WTC11 (cell line): ENCODE measurements around the gene POLD3. TPM values are rescaled to one million over a fixed set of nuclear protein-coding genes. Genes with fewer than 3 reads are reported as not detected.

Source experiments
- ATAC-seq: fragments of 200-7000 bp; cut with Tn5 transposase; 2 replicates; pipeline ENCODE4 v1.10.0; 2021; ENCODE audit warnings: mild to moderate bottlenecking, moderate library complexity
- CTCF ChIA-PET: fragments of 300-600 bp; sonication (Branson Sonifier 250); formaldehyde crosslinking; loops from one replicate; lab custom pipeline; 2021; ENCODE audit warnings: antibody characterized with exemption; lab: Charles Lee
- POLR2A ChIA-PET: fragments of 350-600 bp; sonication (Branson Sonifier 250); formaldehyde crosslinking; loops from one replicate; lab custom pipeline; 2021; ENCODE audit warnings: antibody characterized with exemption; lab: Charles Lee
- DNase-seq: peaks from one replicate; pipeline ENCODE4 v3.0.0; 2021; ENCODE audit warnings: low spot score
- H3K27ac Mint-ChIP-seq: 2 replicates; pipeline ENCODE4 v1.8.0; 2021; ENCODE audit warnings: mixed read lengths
- H3K27me3 Mint-ChIP-seq: 2 replicates; pipeline ENCODE4 v1.8.0; 2021; ENCODE audit warnings: low read depth, mild to moderate bottlenecking, moderate library complexity, mixed read lengths
- H3K36me3 Mint-ChIP-seq: 2 replicates; pipeline ENCODE4 v1.8.0; 2021; ENCODE audit warnings: mixed read lengths
- H3K4me1 Mint-ChIP-seq: 2 replicates; pipeline ENCODE4 v1.8.0; 2022; ENCODE audit warnings: mixed read lengths
- H3K4me3 Mint-ChIP-seq: 2 replicates; pipeline ENCODE4 v1.8.0; 2021; ENCODE audit warnings: mild to moderate bottlenecking, moderate library complexity, mixed read lengths
- H3K9me3 Mint-ChIP-seq: 2 replicates; pipeline ENCODE4 v1.8.0; 2021; ENCODE audit warnings: mixed read lengths
- ELF4 ChIP-seq: sonication (generic); formaldehyde crosslinking; IDR thresholded peaks from 2 replicates; pipeline ENCODE4 v1.8.1; 2022; ENCODE audit warnings: low read depth, mild to moderate bottlenecking, moderate library complexity, missing genetic modification reagents
- ESRRA ChIP-seq: sonication (generic); formaldehyde crosslinking; IDR thresholded peaks from 2 replicates; pipeline ENCODE4 v1.8.1; 2022; ENCODE audit warnings: mild to moderate bottlenecking, missing genetic modification reagents, borderline replicate concordance
- FOXJ3 ChIP-seq: sonication (generic); formaldehyde crosslinking; IDR thresholded peaks from 2 replicates; pipeline ENCODE4 v1.9.0; 2021; ENCODE audit warnings: missing genetic modification reagents, mild to moderate bottlenecking, borderline replicate concordance
- IRF2 ChIP-seq: sonication (generic); formaldehyde crosslinking; IDR thresholded peaks from 2 replicates; pipeline ENCODE4 v1.8.0; 2022; ENCODE audit warnings: low read depth, missing genetic modification reagents, borderline replicate concordance
- NR1H2 ChIP-seq: sonication (generic); formaldehyde crosslinking; IDR thresholded peaks from 2 replicates; pipeline ENCODE4 v1.9.0; 2021; ENCODE audit warnings: mild to moderate bottlenecking, moderate library complexity, missing genetic modification reagents
- OVOL2 ChIP-seq: fragments of 250-450 bp; sonication (Bioruptor Pico); IDR thresholded peaks from 2 replicates; pipeline ENCODE4 v1.9.0; 2021; ENCODE audit warnings: mild to moderate bottlenecking, borderline replicate concordance
- PRRX2 ChIP-seq: fragments of 250-450 bp; sonication (Bioruptor Pico); IDR thresholded peaks from 2 replicates; pipeline ENCODE4 v1.8.0; 2021; ENCODE audit warnings: mild to moderate bottlenecking
- RELA ChIP-seq: sonication (generic); formaldehyde crosslinking; IDR thresholded peaks from 2 replicates; pipeline ENCODE4 v1.8.1; 2022; ENCODE audit warnings: missing genetic modification reagents, mild to moderate bottlenecking, borderline replicate concordance
- SOX15 ChIP-seq: fragments of 250-450 bp; sonication (Bioruptor Pico); IDR thresholded peaks from 2 replicates; pipeline ENCODE4 v1.9.0; 2021; ENCODE audit warnings: mild to moderate bottlenecking
- ZNF219 ChIP-seq: sonication (generic); formaldehyde crosslinking; IDR thresholded peaks from 2 replicates; pipeline ENCODE4 v1.8.0; 2023; ENCODE audit warnings: missing genetic modification reagents, mild to moderate bottlenecking, borderline replicate concordance
- total RNA-seq: library from RNA; stranded (reverse); gene quantifications from 3 replicates; pipeline ENCODE4 v1.2.3, GENCODE V29; 2021
- TF ChIP-seq, protein P1 (sequence below): sonication (generic); formaldehyde crosslinking; IDR thresholded peaks from 2 replicates; pipeline ENCODE4 v1.8.1; 2022; ENCODE audit warnings: mild to moderate bottlenecking, moderate library complexity, missing genetic modification reagents
- TF ChIP-seq, protein P2 (sequence below): sonication (generic); formaldehyde crosslinking; IDR thresholded peaks from 2 replicates; pipeline ENCODE4 v1.8.1; 2023; ENCODE audit warnings: mild to moderate bottlenecking, missing genetic modification reagents, borderline replicate concordance
- TF ChIP-seq, protein P3 (sequence below): sonication (generic); formaldehyde crosslinking; IDR thresholded peaks from 2 replicates; pipeline ENCODE4 v1.8.1; 2022; ENCODE audit warnings: mild to moderate bottlenecking, missing genetic modification reagents, moderate library complexity, borderline replicate concordance
- TF ChIP-seq, protein P4 (sequence below): sonication (generic); formaldehyde crosslinking; IDR thresholded peaks from 2 replicates; pipeline ENCODE4 v1.8.1; 2022; ENCODE audit warnings: low read depth, mild to moderate bottlenecking, moderate library complexity, missing genetic modification reagents, borderline replicate concordance
- TF ChIP-seq, protein P5 (sequence below): sonication (generic); formaldehyde crosslinking; IDR thresholded peaks from 2 replicates; pipeline ENCODE4 v1.8.0; 2023; ENCODE audit warnings: missing genetic modification reagents, mild to moderate bottlenecking, borderline replicate concordance

POLD3 gene
- total RNA-seq, 1 experiment from 2014 or later, result 24.1 TPM

DNA sequence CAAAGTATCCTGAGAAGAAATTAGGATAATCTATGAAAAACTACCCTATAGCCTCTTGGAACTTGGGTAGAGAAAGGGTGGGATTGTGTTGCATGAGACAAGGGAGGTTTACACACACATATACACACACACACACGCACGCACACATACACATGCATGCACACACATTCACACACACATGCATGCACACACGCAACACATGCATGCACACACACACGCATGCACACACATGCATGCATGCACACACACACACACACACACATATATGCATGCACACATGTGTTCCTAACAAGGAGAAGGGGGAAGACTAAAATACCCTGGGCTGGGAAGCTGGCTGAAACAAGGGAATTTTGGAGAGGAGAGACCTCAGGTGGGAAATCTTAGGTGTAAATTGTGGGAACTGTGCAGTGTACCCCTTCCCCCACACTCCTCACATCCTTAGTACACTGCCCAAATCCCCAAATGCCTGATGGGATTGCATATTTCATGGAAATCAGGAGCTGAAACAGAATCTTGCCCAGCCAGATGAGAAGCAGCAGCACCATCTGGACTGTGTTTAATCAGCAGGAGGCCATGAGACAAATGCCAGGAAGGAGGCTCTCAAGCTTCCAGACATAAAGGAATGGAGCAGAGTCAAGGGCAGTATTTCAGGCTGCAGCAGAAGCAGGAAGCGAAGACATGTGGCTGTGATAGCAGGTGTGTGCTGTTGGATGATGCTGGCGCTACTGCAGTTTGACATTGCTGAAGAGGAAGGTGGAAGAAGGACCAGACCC is 14.6 kb upstream of the POLD3 start:
- H3K27ac Mint-ChIP-seq, result no peak overlapping the region
- POLR2A ChIA-PET, result no interaction called here

DNA sequence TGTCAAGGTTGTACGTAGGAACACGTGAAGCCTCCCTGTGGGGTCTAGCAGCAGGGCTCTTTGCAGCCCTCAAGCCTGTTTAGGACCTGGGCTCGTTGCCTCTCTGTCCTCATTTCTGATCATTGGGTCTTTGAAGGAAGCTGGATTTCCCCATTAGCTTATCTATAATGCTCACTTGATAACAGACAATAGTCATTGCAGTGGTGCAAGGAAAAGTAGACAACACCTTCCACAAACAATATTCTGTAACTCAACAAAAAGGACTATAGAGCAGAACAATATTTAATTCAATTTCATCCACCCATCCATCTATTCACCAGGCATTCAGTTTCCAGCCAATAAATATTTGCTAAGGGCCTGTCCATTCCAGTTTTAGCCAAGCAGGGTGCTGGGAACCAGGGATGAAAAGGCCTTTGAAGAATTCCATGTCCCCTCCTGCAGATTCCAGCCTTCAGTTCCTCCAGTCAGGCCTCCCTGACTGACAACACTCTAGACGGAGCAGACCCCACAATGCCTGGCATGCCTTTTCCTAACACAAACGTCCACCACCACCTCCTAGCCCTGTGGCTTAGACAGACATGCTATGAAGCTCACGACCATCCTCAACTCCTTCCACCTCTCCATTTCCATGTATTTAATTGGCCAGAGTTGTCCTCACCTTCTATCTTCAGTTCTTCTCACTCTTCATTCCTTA is 12.7 kb upstream of the POLD3 start:
- POLR2A ChIA-PET, result interaction anchor here (0.7 kb wide), 1 partner anchor 130 kb away, joined by 3 read pairs; no protein-coding TSS in a partner anchor
- Mint-ChIP-seq H3K27me3 (no peaks in the 10 kb centered on the region), H3K27ac (no peak overlapping the region), H3K36me3 (no peaks in the 10 kb centered on the region), H3K4me1 (peaks cover 7% of the 10 kb centered on the region), H3K9me3 (no peaks in the 10 kb centered on the region), H3K4me3 (no peak overlapping the region)
- no peak for ATAC-seq
- CTCF ChIA-PET, result no interaction called here
- no peak for DNase-seq
- TF ChIP-seq OVOL2 (CRISPR knock-in tag) (no peak), IRF2 (CRISPR knock-in tag) (no peak), ELF4 (no peak), ZNF219 (CRISPR knock-in tag) (no peak), NR1H2 (no peak), SOX15 (CRISPR knock-in tag) (no peak), PRRX2 (CRISPR knock-in tag) (no peak), RELA (CRISPR knock-in tag) (no peak), FOXJ3 (CRISPR knock-in tag) (no peak)
- TF ChIP-seq, protein P1, sequence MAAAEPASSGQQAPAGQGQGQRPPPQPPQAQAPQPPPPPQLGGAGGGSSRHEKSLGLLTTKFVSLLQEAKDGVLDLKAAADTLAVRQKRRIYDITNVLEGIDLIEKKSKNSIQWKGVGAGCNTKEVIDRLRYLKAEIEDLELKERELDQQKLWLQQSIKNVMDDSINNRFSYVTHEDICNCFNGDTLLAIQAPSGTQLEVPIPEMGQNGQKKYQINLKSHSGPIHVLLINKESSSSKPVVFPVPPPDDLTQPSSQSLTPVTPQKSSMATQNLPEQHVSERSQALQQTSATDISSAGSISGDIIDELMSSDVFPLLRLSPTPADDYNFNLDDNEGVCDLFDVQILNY (CRISPR knock-in tag), result no peak
- TF ChIP-seq, protein P2, sequence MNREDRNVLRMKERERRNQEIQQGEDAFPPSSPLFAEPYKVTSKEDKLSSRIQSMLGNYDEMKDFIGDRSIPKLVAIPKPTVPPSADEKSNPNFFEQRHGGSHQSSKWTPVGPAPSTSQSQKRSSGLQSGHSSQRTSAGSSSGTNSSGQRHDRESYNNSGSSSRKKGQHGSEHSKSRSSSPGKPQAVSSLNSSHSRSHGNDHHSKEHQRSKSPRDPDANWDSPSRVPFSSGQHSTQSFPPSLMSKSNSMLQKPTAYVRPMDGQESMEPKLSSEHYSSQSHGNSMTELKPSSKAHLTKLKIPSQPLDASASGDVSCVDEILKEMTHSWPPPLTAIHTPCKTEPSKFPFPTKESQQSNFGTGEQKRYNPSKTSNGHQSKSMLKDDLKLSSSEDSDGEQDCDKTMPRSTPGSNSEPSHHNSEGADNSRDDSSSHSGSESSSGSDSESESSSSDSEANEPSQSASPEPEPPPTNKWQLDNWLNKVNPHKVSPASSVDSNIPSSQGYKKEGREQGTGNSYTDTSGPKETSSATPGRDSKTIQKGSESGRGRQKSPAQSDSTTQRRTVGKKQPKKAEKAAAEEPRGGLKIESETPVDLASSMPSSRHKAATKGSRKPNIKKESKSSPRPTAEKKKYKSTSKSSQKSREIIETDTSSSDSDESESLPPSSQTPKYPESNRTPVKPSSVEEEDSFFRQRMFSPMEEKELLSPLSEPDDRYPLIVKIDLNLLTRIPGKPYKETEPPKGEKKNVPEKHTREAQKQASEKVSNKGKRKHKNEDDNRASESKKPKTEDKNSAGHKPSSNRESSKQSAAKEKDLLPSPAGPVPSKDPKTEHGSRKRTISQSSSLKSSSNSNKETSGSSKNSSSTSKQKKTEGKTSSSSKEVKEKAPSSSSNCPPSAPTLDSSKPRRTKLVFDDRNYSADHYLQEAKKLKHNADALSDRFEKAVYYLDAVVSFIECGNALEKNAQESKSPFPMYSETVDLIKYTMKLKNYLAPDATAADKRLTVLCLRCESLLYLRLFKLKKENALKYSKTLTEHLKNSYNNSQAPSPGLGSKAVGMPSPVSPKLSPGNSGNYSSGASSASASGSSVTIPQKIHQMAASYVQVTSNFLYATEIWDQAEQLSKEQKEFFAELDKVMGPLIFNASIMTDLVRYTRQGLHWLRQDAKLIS (CRISPR knock-in tag), result no peak
- TF ChIP-seq, protein P3, sequence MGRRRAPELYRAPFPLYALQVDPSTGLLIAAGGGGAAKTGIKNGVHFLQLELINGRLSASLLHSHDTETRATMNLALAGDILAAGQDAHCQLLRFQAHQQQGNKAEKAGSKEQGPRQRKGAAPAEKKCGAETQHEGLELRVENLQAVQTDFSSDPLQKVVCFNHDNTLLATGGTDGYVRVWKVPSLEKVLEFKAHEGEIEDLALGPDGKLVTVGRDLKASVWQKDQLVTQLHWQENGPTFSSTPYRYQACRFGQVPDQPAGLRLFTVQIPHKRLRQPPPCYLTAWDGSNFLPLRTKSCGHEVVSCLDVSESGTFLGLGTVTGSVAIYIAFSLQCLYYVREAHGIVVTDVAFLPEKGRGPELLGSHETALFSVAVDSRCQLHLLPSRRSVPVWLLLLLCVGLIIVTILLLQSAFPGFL (CRISPR knock-in tag), result no peak
- TF ChIP-seq, protein P4, sequence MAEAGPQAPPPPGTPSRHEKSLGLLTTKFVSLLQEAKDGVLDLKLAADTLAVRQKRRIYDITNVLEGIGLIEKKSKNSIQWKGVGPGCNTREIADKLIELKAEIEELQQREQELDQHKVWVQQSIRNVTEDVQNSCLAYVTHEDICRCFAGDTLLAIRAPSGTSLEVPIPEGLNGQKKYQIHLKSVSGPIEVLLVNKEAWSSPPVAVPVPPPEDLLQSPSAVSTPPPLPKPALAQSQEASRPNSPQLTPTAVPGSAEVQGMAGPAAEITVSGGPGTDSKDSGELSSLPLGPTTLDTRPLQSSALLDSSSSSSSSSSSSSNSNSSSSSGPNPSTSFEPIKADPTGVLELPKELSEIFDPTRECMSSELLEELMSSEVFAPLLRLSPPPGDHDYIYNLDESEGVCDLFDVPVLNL (CRISPR knock-in tag), result no peak

More for the DNA sequence above, 14.6 kb upstream of the POLD3 start:
- no peaks in the 10 kb centered on the region for H3K27me3 Mint-ChIP-seq
- no peaks in the 10 kb centered on the region for H3K9me3 Mint-ChIP-seq
- CTCF ChIA-PET, result interaction anchor here (0.7 to 1.9 kb wide), 4 partner anchors 124 to 323 kb away, joined by 3 to 6 read pairs (median 4); no protein-coding TSS in a partner anchor
- no peak overlapping the region for H3K4me3 Mint-ChIP-seq
- TF ChIP-seq ESRRA (CRISPR knock-in tag) (no peak), IRF2 (CRISPR knock-in tag) (no peak)
- TF ChIP-seq, protein P5, sequence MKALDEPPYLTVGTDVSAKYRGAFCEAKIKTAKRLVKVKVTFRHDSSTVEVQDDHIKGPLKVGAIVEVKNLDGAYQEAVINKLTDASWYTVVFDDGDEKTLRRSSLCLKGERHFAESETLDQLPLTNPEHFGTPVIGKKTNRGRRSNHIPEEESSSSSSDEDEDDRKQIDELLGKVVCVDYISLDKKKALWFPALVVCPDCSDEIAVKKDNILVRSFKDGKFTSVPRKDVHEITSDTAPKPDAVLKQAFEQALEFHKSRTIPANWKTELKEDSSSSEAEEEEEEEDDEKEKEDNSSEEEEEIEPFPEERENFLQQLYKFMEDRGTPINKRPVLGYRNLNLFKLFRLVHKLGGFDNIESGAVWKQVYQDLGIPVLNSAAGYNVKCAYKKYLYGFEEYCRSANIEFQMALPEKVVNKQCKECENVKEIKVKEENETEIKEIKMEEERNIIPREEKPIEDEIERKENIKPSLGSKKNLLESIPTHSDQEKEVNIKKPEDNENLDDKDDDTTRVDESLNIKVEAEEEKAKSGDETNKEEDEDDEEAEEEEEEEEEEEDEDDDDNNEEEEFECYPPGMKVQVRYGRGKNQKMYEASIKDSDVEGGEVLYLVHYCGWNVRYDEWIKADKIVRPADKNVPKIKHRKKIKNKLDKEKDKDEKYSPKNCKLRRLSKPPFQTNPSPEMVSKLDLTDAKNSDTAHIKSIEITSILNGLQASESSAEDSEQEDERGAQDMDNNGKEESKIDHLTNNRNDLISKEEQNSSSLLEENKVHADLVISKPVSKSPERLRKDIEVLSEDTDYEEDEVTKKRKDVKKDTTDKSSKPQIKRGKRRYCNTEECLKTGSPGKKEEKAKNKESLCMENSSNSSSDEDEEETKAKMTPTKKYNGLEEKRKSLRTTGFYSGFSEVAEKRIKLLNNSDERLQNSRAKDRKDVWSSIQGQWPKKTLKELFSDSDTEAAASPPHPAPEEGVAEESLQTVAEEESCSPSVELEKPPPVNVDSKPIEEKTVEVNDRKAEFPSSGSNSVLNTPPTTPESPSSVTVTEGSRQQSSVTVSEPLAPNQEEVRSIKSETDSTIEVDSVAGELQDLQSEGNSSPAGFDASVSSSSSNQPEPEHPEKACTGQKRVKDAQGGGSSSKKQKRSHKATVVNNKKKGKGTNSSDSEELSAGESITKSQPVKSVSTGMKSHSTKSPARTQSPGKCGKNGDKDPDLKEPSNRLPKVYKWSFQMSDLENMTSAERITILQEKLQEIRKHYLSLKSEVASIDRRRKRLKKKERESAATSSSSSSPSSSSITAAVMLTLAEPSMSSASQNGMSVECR, result no peak
- no peak; the same call in 1 of the 2 replicates for ATAC-seq
- no peak for DNase-seq
- no peaks in the 10 kb centered on the region for H3K36me3 Mint-ChIP-seq
- H3K4me1 Mint-ChIP-seq, result peaks cover 7% of the 10 kb centered on the region
